HG02798 (cell line): ENCODE results near the gene PGPEP1.
"Not testable (repeated sequence)": the region's sequence is repeated elsewhere in the genome, so short reads cannot be mapped to it uniquely, and the experiment has no call there.

Experiments used
- ATAC-seq: cut with Tn5 transposase; IDR thresholded peaks from one replicate; pipeline ENCODE4 v1.9.1; 2021; ENCODE audit warnings: mild to moderate bottlenecking; ENCODE audit not compliant: unreplicated experiment, poor library complexity

The PGPEP1 gene

GRCh38 chr19:18388100-18388959 is 47.9 kb downstream of the PGPEP1 start:
- ATAC-seq: peak; percentile 85

DNA sequence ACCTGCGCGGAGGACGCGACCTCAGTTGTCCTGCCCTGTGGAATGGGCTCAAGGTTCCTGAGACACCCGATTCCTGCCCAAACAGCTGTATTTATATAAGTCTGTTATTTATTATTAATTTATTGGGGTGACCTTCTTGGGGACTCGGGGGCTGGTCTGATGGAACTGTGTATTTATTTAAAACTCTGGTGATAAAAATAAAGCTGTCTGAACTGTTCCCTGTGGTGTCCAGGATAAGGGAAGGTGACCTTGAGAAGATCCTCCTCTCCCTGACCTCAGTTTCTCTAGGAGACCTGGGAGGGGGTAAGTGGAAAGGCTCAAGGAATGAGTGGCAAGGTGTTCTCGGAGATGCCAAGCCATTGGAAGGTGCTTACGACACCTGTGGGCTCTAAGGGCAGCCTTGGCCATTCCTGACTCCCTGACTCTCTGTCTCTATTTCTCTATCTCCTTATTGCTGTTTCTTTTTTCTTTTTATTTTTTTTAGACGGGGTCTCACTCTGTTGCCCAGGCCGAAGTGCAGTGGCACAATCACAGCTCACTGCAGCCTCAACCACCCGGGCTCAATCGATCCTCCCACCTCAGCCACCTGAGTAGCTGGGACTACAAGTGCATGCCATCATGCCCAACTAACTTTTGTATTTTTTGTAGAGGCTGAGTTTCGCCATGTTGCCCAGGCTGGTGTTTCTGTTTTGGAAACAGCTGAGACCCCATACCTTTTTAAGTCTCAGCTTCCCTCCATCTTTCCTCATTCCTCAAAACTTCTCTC is 48.7 kb downstream of the PGPEP1 start:
- no peak for ATAC-seq

DNA sequence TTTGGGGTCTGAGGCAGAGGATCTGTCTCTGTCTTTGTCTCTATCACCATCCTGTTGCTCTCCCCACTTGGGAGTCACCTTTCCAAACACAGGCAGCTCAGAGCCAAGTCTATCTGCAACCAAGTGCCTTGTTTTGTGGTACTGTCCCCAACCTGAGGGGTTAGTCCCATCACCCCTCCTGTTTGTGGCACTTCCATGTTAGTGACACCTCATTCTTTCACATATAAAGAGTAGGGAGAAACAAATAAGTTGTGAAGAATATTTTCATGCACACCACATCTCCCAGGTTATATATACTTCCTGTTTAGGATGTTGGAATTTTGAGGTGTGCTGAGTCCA is 49.3 kb downstream of the PGPEP1 start:
- ATAC-seq: no peak

DNA sequence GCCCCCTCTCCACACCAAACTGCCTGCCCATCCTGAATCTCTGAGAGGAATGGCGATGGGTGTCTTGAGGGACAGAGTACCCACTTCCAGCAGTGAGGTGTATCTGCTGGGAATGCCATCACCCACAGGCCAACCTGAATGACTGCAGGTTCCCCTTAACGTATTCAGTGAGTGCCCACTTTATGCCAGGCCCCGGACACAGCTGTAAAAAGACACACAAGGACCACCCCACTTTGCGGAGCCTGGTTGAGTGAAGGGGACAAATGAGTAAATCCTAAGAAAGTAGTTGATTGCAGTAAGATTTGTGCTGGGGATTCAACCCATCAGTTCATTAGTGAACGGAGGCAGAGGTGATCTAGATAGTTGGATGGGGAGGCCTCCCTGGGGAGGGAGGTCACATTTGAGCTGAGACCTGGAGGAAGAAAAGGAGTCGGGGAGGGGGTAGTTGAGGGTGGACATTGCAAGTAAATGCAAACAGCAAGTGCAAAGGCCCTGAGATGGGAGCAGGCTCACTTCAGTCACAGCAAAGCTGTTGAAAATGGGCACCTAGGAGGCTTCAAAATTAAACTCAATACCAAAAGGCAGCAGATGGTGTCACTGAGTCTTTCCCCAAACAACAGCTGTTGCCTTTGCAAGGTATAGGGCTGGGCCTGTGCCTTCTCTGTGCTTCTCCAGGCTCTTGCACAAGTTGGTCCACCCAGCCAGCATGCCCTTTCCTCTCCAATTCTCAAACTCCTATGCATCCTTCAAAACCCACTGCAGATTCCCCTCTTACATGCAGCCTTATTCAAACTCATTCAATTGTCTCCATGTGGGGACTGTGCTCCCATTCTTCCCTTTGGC is 49.9 kb downstream of the PGPEP1 start:
- ATAC-seq: no peak

- ATAC-seq: no peak
Measured at GRCh38 chr19:18391509-18392075, 51.2 kb downstream of the PGPEP1 start.

DNA sequence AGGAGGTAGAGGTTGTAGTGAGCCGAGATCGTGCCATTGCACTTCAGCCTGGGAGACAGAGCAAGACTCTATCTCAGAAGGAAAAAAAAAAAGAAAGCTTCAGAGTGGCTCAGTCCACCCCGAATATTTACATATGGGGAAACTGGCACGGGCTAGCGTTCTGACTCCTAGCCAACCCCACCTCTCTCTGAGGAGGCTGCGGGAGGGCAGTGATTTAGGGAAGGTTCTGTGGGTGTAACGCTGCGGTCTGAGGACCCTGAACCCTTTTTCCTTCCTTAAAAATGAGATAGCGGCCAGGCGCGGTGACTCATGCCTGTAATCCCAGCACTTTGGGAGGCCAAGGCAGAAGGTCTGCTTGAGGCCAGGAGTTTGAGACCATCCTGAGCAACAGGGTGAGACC is 52.0 kb downstream of the PGPEP1 start:
- no peak for ATAC-seq

DNA sequence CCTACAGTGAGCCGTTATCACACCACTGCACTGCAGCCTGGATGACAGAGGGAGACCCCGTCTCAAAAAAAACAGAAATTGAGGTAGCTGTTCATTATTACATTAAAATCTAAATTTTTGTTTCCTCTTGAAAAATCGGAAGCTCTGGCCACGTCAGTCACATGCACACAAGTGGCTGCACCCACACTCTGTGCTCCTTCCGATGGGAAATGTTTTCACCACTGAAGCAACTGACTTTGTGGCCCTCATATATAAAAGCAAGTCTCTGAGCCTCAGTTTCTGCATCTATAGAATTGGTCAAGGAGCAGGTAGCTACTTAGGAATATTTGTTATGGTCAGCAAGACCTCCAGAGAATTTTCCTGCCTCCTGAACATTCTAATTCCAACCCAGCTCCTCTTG is 52.5 kb downstream of the PGPEP1 start:
- no peak for ATAC-seq

GRCh38 chr19:18393836-18394235 is 53.4 kb downstream of the PGPEP1 start:
- ATAC-seq: no peak

- no peak for ATAC-seq
Measured at GRCh38 chr19:18396471-18397241, 56.3 kb downstream of the PGPEP1 start.

DNA sequence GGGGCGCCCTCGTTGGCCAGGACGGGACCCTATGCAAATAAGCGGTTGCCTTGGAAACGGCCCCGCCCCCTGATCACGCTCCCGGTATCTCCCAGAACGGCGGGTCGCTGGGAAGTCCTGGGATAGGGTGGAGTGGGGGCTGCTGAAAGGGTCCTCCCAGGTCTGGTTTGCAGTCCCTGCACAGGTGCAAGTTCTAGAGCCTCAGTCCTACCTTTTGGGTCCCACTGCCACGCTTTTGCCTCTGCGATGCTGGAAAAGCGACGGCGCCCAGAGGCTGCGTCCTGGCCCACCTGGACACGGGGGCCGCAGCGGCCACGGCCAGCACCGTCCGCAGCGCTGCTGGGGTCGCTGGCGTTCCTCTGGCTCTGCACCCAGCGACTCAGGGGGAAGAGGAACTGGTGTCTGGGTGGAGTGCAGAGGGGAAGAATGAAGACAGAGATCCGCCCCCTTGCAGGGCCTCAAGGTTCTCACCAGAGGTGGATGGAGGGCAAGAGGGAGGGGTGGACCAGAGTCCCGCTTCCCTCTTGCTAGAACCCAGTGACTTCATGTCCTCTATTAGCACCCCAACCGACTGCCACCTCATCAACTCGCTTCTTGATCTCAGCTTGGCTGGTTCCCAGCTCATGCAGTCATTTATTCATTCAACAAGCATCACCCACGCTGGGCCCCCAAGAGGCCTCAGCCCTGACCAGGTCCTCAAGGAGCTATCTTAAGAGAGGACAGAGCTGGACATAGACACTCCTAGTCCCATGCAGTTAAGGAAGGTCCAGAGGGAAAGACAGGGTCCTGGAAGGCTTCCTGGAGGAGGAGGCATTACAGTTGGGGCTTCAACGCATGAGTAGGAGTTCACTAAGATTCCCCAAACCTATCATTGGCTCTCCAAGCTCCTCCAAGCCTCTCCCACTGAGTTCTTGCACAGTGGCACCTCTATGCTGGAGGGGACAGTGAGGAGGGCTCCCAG is 57.1 kb downstream of the PGPEP1 start, which contains the start of gene LRRC25:
LRRC25 (minus strand) TSS at position 381 of the 961 bp plus-strand sequence. CDS start 659 bp downstream, outside the sequence.
- ATAC-seq: no peak

DNA sequence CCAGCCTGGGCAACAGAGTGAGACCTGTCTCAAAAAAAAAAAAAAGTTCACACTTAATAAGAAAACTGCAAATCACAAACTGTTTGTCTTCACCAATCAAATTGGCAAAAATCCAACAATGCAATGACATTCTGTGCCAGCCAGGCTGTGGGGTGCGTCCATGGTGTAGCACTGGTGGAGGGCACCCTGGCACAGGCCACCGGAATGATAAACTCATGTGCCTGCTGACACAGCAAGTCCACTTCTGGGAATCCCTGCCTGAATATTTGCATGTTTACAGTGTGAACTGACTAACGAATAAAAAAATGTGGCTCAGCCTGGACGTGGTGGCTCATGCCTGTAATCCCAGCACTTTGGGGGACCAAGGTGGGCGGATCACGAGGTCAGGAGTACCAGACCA is 58.6 kb downstream of the PGPEP1 start:
- no peak for ATAC-seq

DNA sequence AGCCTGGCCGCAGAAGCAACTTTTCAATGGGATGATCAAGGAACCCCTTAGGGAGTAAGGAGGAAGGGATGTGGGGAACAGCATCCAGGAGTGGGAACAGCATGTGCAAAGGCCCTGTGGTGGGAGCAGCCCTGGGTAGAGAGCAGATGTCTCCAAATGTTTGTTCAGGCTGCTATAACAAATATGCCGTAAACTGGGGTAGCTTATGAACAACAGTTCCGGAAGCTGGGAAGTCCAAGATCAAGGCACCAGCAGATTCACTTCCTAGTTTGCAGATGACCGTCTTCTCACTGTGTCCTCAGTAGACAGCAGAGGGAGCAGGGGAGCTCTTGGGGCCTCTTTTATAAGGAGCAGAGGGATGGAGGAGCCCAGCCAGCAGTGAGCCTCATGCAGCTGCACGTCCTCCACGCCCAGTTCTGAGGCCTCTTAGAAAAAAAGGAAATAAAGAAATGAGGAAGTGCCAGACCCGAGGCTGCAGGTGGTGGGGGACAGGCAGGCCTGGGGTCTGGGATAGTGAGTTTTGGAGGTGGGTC is 61.2 kb downstream of the PGPEP1 start:
- ATAC-seq: no peak

GRCh38 chr19:18402455-18403248 is 62.3 kb downstream of the PGPEP1 start:
- ATAC-seq: not testable (repeated sequence)

DNA sequence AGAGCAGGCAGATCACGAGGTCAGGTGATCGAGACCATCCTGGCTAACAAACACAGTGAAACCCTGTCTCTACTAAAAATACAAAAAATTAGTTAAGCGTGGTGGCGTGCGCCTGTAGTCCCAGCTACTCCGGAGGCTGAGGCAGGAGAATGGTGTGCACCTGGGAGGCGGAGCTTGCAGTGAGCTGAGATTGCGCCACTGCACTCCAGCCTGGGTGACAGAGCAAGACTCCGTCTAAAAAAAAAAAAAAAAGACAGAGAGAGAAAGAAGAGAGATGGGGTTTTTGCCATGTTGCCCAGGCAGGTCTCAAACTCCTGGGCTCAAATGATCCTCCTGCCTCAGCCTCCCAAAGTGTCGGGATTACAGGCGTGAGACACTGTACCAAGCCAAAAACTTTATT is 65.4 kb downstream of the PGPEP1 start:
- ATAC-seq: not testable (repeated sequence)

GRCh38 chr19:18406749-18407148 is 66.4 kb downstream of the PGPEP1 start:
- ATAC-seq: no peak

DNA sequence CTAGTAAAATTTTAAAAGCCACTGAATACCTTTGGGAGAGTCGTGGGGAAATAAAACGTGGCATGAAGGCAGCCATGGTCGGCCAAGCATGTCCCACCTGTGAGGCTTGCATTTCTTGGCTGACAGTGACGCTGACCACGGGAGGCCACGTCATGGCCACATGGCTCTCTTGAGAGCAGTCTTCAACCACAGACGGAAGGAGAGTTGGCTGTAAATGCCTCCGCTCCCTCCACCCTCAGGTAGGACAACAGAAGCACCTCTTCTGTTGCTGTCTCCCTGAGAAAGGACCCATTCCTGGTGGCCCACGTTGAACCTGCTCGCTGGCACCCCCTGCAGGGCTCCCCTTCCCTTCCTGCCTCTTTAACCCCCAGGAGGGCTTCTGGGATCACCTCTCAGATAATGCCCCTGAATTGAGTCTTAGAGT is 67.7 kb downstream of the PGPEP1 start:
- ATAC-seq: no peak

DNA sequence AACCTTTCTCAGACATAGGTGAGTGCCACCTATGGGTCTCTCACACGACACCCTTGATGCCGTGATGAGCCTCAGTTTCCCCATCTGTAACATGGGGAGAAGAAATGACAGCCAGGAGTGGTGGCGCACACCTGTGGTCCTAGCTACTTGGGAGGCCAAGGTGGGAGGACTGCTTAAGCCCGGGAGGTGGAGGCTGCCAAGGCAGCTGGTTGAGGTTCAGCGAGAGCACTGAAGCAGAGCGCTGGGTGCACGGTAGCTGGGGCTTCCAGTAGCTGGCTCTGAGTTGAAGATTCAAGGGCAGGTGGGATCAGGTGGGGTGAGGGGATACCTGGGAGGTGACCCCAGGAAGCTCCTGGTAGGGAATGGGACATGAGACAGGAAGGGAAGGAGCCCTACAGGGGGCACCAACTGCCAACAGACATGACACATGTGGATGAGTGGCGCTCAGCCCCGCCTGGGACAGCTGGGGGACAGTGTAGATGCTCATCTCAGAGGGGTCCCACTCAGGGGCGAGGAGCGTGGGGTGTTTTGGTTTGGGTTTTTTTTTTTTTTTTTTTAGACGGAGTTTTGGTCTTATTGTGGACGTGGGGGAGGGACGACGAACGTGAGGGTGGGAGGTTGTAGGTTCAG is 72.3 kb downstream of the PGPEP1 start:
- ATAC-seq: no peak
